ENCODE measurements around the gene ABCA10.
"Not testable (repeated sequence)": the region's sequence is repeated elsewhere in the genome, so short reads cannot be mapped to it uniquely, and the experiment has no call there.

ABCA10 gene, protein sequence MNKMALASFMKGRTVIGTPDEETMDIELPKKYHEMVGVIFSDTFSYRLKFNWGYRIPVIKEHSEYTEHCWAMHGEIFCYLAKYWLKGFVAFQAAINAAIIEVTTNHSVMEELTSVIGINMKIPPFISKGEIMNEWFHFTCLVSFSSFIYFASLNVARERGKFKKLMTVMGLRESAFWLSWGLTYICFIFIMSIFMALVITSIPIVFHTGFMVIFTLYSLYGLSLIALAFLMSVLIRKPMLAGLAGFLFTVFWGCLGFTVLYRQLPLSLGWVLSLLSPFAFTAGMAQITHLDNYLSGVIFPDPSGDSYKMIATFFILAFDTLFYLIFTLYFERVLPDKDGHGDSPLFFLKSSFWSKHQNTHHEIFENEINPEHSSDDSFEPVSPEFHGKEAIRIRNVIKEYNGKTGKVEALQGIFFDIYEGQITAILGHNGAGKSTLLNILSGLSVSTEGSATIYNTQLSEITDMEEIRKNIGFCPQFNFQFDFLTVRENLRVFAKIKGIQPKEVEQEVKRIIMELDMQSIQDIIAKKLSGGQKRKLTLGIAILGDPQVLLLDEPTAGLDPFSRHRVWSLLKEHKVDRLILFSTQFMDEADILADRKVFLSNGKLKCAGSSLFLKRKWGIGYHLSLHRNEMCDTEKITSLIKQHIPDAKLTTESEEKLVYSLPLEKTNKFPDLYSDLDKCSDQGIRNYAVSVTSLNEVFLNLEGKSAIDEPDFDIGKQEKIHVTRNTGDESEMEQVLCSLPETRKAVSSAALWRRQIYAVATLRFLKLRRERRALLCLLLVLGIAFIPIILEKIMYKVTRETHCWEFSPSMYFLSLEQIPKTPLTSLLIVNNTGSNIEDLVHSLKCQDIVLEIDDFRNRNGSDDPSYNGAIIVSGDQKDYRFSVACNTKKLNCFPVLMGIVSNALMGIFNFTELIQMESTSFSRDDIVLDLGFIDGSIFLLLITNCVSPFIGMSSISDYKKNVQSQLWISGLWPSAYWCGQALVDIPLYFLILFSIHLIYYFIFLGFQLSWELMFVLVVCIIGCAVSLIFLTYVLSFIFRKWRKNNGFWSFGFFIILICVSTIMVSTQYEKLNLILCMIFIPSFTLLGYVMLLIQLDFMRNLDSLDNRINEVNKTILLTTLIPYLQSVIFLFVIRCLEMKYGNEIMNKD (N-terminal part only)

DNA sequence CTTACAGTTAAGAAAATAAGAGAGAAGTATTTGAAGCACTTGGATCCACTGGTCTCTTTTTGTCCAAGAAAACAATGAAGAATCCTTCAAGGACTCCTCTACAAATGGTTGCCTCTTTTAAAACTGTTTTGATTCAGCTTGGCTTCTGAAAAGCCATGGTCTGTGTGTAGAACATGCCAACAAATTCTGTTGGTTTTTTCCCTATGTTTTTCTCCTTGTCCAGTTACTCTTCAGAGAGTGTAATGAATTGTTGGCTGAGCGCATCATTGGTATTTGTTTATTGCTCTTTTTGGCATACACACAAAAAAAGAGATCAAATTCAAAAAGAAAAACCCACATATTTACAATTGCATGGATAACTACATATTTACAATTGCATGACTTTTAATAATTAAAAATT, at the start of gene ABCA10:
ABCA10 (minus strand) TSS at position 249 of the 400 bp plus-strand sequence. CDS start 3,466 bp downstream, outside the sequence.
- no peaks in the 10 kb centered on the region for H3K36me3 ChIP-seq (ENCODE audit: insufficient read depth, low read depth, low read length)
- no peaks in the 10 kb centered on the region for H3K27me3 ChIP-seq (ENCODE audit: insufficient read depth, low read length)
- no peak within 1 kb of the TSS for H3K4me3 ChIP-seq (ENCODE audit: low read length)
- H3K27ac ChIP-seq (ENCODE audit: low read length), result no peak within 1 kb of the TSS
- H3K9me3 ChIP-seq (ENCODE audit: insufficient read depth, low read depth, low read length), result no peaks in the 10 kb centered on the region; the same call in 1 of the 2 replicates
- H3K4me1 ChIP-seq (ENCODE audit: insufficient read depth, low read length), result no peaks in the 10 kb centered on the region
- H3K9ac ChIP-seq (ENCODE audit: low read depth, low read length), result no peak within 1 kb of the TSS

DNA sequence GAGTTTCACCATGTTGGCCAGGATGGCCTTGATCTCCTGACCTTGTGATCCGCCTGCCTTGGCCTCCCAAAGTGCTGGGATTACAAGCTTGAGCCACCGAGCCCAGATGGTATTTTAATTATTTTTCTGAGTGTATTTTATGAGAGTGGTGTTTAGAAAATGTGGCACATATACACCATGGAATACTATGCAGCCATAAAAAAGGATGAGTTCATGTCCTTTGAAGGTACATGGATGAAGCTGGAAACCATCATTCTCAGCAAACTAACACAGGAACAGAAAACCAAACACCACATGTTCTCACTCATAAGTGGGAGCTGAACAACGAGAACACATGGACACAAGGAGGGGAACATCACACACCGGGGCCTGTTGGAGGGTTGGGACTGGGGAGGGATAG, 47.7 kb upstream of the ABCA10 start:
- not testable (repeated sequence) for H3K4me3 ChIP-seq (ENCODE audit: low read length); H3K27ac ChIP-seq (ENCODE audit: low read length); H3K36me3 ChIP-seq (ENCODE audit: insufficient read depth, low read depth, low read length); H3K4me1 ChIP-seq (ENCODE audit: insufficient read depth, low read length); H3K9ac ChIP-seq (ENCODE audit: low read depth, low read length); H3K27me3 ChIP-seq (ENCODE audit: insufficient read depth, low read length); H3K9me3 ChIP-seq (ENCODE audit: insufficient read depth, low read depth, low read length)

DNA sequence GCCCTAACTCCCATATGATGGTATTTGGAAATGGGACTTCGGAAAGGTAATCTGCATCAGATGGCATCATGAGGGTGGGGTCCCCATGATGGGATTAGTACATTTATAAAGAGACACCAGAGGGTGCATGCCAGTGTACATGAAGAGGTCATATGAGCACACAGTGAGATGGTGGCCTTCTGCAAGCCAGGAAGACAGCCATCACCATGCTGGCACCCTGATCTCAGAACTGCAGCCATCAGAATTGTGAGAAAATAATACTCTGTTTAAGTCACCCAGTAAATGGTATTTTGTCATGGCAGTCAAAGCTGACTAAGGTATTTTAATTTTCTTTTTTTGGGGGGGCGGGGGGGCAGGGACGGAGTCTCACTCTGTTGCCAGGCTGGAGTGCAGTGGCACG, 47.1 kb upstream of the ABCA10 start:
- Histone ChIP-seq H3K9ac (ENCODE audit: low read depth, low read length) (no peak overlapping the region), H3K4me1 (ENCODE audit: insufficient read depth, low read length) (no peaks in the 10 kb centered on the region), H3K27me3 (ENCODE audit: insufficient read depth, low read length) (no peaks in the 10 kb centered on the region), H3K4me3 (ENCODE audit: low read length) (no peak overlapping the region), H3K36me3 (ENCODE audit: insufficient read depth, low read depth, low read length) (no peaks in the 10 kb centered on the region), H3K9me3 (ENCODE audit: insufficient read depth, low read depth, low read length) (no peaks in the 10 kb centered on the region), H3K27ac (ENCODE audit: low read length) (no peak overlapping the region)

DNA sequence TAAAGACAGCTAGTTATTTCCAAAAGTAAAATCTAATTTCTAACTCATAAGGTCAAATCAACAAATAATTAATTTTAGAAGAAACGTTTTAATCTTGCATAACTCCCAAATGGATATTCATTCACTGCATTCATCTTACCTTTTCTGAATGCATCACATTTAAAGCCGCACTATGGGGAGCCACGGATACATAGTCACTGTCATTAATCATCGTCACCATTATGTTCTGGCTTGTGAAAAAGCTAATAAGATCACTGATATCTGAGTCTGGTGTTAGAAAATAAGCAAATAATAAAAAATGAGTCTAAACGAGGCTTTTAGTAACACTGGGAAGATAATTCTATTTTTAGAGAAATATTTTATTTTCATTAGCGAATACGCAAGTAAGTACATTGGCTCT, 42.4 kb upstream of the ABCA10 start:
- Histone ChIP-seq H3K27me3 (ENCODE audit: insufficient read depth, low read length) (no peaks in the 10 kb centered on the region), H3K9ac (ENCODE audit: low read depth, low read length) (no peak overlapping the region), H3K4me1 (ENCODE audit: insufficient read depth, low read length) (no peaks in the 10 kb centered on the region), H3K4me3 (ENCODE audit: low read length) (no peak overlapping the region), H3K36me3 (ENCODE audit: insufficient read depth, low read depth, low read length) (no peaks in the 10 kb centered on the region), H3K27ac (ENCODE audit: low read length) (no peak overlapping the region), H3K9me3 (ENCODE audit: insufficient read depth, low read depth, low read length) (no peaks in the 10 kb centered on the region)

DNA sequence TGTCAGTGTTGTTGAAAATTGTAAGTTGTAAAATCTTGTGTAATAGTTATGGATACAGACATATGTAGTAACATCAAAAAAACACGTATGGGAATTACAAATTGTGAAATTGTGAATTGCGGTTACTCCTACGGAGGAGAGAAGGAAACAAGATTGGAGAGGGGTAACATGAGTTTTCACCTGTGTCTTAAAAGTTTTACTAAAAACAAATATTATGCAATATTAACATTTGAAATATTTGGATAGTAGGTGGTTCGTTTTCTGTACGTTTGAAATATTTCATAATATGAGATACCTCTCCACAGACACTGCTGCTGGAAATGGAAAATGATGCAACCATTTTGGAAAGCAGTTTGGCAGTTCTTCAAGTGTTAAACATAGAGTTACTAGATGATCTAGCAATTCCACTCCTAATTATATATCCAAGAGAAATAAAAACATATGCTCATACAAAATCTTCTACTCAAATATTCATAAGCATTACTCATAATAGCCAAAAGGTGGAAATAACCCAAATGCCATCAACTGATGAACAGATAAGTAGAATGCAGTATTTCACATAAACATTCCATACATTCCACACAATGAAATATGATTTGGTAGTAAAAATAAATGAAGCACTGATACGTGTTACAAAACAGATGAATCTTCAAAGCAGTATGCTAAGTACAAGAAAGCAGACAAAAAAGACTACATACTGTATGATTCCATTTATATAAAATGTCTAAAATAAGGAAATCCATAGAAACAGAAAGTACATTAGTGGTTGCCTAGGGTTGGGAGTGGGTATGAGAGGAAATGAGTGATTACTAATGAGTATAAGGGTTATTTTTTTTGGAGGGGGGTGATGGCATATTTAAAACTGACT, 40.7 kb upstream of the ABCA10 start:
- H3K9ac ChIP-seq (ENCODE audit: low read depth, low read length), result no peak overlapping the region
- H3K27me3 ChIP-seq (ENCODE audit: insufficient read depth, low read length), result no peaks in the 10 kb centered on the region
- no peak overlapping the region for H3K4me3 ChIP-seq (ENCODE audit: low read length)
- H3K9me3 ChIP-seq (ENCODE audit: insufficient read depth, low read depth, low read length), result no peaks in the 10 kb centered on the region
- H3K4me1 ChIP-seq (ENCODE audit: insufficient read depth, low read length), result no peaks in the 10 kb centered on the region
- no peak overlapping the region for H3K27ac ChIP-seq (ENCODE audit: low read length)
- no peaks in the 10 kb centered on the region for H3K36me3 ChIP-seq (ENCODE audit: insufficient read depth, low read depth, low read length)

DNA sequence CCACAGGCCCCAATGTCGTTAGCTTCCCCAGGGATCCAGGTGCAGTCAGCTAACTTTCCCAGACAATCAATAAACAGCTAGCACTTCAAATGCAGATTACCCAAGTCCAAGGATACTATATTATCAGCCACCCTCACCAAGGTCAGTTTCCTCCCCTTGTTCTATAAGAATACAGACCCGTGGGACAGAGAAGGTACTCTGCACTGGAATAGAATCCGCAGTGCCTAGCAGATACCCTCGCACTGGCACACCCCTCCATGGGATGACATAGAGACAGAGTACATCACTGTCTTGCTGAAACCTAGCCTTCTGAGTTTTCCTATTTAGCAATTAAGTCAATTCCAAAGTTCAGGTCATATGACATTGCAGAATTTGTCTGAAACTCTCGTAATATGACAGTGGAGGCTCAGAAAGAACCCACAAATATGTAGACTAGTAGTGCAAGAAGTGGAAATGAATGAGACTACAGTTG, 40.0 kb upstream of the ABCA10 start:
- Histone ChIP-seq H3K27ac (ENCODE audit: low read length) (no peak overlapping the region), H3K9ac (ENCODE audit: low read depth, low read length) (no peak overlapping the region)

DNA sequence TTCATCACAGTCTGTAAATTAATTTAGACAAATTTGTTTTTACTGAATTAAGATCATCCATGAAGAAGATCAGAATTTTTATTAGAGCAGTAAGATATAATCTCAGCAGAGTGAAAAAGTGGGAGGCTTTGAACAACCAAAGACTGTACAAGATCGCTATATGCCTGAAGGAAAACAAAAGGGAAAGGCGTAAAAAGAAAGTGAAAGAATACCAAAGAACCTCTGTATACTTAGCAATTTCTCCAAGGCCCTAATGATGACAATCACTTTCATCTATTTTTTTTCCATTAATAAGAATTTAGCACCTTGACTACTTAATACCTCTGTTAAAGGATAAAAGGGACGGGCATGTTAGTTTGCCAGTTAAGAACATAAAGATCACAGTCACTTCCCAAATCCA, 38.6 kb upstream of the ABCA10 start:
- Histone ChIP-seq H3K4me3 (ENCODE audit: low read length) (no peak overlapping the region), H3K9me3 (ENCODE audit: insufficient read depth, low read depth, low read length) (no peaks in the 10 kb centered on the region), H3K9ac (ENCODE audit: low read depth, low read length) (no peak overlapping the region)

More for the DNA sequence above, 40.0 kb upstream of the ABCA10 start:
- no peaks in the 10 kb centered on the region for H3K27me3 ChIP-seq (ENCODE audit: insufficient read depth, low read length)
- no peaks in the 10 kb centered on the region for H3K36me3 ChIP-seq (ENCODE audit: insufficient read depth, low read depth, low read length)
- no peaks in the 10 kb centered on the region for H3K9me3 ChIP-seq (ENCODE audit: insufficient read depth, low read depth, low read length)
- H3K4me1 ChIP-seq (ENCODE audit: insufficient read depth, low read length), result no peaks in the 10 kb centered on the region
- no peak overlapping the region for H3K4me3 ChIP-seq (ENCODE audit: low read length)

DNA sequence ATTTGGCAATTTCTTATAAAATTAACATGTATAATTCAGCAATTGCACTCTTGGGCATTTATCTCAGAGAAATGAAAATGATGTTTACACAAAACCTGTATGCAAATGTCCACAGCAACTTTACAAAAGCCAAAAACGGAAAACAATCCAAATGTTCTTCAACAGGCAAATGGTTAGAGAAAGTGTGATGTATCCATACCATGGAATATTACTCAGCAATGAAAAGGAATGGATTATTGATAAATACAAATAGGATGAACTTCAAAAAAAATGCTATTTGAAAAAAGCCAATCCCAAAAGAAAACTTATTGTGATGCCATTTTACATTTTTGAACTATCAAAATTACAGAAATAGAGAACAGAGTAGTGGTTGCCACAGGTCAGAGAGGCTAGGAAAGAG, 37.2 kb upstream of the ABCA10 start:
- no peak overlapping the region for H3K27ac ChIP-seq (ENCODE audit: low read length)
- H3K36me3 ChIP-seq (ENCODE audit: insufficient read depth, low read depth, low read length), result no peaks in the 10 kb centered on the region
- no peak overlapping the region for H3K9ac ChIP-seq (ENCODE audit: low read depth, low read length)
- H3K9me3 ChIP-seq (ENCODE audit: insufficient read depth, low read depth, low read length), result no peaks in the 10 kb centered on the region
- no peaks in the 10 kb centered on the region for H3K4me1 ChIP-seq (ENCODE audit: insufficient read depth, low read length)
- H3K4me3 ChIP-seq (ENCODE audit: low read length), result no peak overlapping the region
- H3K27me3 ChIP-seq (ENCODE audit: insufficient read depth, low read length), result no peaks in the 10 kb centered on the region

More for the DNA sequence above, 38.6 kb upstream of the ABCA10 start:
- Histone ChIP-seq H3K4me1 (ENCODE audit: insufficient read depth, low read length) (no peaks in the 10 kb centered on the region), H3K36me3 (ENCODE audit: insufficient read depth, low read depth, low read length) (no peaks in the 10 kb centered on the region), H3K27ac (ENCODE audit: low read length) (no peak overlapping the region), H3K27me3 (ENCODE audit: insufficient read depth, low read length) (no peaks in the 10 kb centered on the region)

DNA sequence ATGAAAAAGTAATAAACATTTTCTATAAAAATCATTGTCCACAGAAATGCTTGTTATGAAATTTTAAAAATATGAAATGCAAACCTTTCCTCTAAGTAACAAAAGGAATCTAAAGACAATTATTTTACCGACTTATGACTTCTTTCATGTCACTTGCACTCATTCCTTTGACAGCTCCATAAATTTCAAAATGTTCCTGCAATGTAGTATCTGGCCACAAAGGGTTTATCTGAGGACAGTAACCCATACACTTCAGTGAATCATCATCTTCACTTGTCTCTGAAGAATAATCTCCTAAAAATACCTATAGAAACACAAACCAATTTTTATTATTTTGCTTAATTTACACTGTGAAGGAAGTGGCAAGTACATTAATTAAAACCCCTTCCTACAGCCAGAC, 25.6 kb upstream of the ABCA10 start:
- Histone ChIP-seq H3K9me3 (ENCODE audit: insufficient read depth, low read depth, low read length) (no peaks in the 10 kb centered on the region), H3K9ac (ENCODE audit: low read depth, low read length) (no peak overlapping the region), H3K27ac (ENCODE audit: low read length) (no peak overlapping the region), H3K36me3 (ENCODE audit: insufficient read depth, low read depth, low read length) (no peaks in the 10 kb centered on the region), H3K4me3 (ENCODE audit: low read length) (no peak overlapping the region), H3K4me1 (ENCODE audit: insufficient read depth, low read length) (no peaks in the 10 kb centered on the region), H3K27me3 (ENCODE audit: insufficient read depth, low read length) (no peaks in the 10 kb centered on the region)

DNA sequence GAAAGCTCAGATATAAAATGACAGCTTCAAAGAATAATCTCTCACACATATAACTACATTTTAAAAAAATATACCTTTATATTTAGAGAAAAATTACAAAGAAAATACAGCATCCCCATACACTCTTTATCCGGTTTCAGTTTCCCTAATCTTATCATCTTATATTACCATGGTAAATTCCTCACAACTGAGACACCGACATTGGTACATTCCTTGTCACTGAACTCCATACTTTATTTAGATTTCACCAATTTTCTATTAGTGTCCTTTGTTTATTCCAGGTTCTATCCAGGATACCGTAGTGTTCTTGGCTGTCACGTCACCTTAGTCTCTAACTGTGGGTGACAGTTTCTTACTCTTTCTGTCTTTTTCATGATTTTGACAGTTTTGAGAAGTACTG, 22.0 kb upstream of the ABCA10 start:
- Histone ChIP-seq H3K4me3 (ENCODE audit: low read length) (no peak overlapping the region), H3K36me3 (ENCODE audit: insufficient read depth, low read depth, low read length) (no peaks in the 10 kb centered on the region), H3K9ac (ENCODE audit: low read depth, low read length) (no peak overlapping the region), H3K27ac (ENCODE audit: low read length) (no peak overlapping the region), H3K4me1 (ENCODE audit: insufficient read depth, low read length) (no peaks in the 10 kb centered on the region), H3K9me3 (ENCODE audit: insufficient read depth, low read depth, low read length) (no peaks in the 10 kb centered on the region), H3K27me3 (ENCODE audit: insufficient read depth, low read length) (no peaks in the 10 kb centered on the region)
